Measurements from ENCODE around the gene ST6GALNAC3. TPM values are rescaled to one million over a fixed set of nuclear protein-coding genes. Genes with fewer than 3 reads are reported as not detected.
"Not testable (repeated sequence)": the region's sequence is repeated elsewhere in the genome, so short reads cannot be mapped to it uniquely, and the experiment has no call there.

Gene ST6GALNAC3
- total RNA-seq, 6 experiments from 2014 or later = 1.4 to 3.2 (median 2.6) TPM

- Histone ChIP-seq H3K4me1 (no peaks in the 10 kb centered on the region), H3K27me3 (no peaks in the 10 kb centered on the region), H3K36me3 (no peaks in the 10 kb centered on the region), H3K9me3 (no peaks in the 10 kb centered on the region), H3K4me3 (no peak overlapping the region), H3K27ac (no peak overlapping the region)
- 74% methylated on average over 2 of the region's 2 CpGs for WGBS (ENCODE audit: insufficient coverage, low coverage, low lambda C conversion rate, missing lambda C conversion rate)
- no peak for TF ChIP-seq CTCF (IDR thresholded peaks at IDR 0.05)
- TF ChIP-seq POLR2A (IDR thresholded peaks at IDR 0.05) = no peak
- intact Hi-C loops (cut with DNase I) = no loop called here
- ATAC-seq (no peak), DNase-seq (no peak)
These were observed 159.5 kb downstream of the ST6GALNAC3 start for GRCh38 chr1:76234061-76234460.

DNA sequence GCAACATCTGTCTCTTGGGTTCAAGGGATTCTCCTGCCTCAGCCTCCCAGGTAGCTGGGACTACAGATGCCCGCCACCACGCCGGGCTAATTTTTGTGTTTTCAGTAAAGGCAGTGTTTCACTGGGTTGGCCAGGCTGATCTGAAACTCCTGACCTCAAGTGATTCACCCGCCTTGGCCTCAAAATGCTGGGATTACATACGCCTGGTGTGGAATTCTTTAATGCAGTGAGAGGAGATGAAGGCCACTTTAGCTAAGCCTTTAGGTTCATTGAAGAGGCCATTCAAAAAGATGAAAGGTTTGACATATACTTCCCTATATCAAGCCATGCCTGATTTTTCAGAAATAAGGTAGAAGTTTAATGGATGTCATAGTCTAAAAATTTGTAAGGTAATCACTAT lies 162.7 kb downstream of the ST6GALNAC3 start:
- no peak overlapping the region for H3K4me3 ChIP-seq
- no peak for DNase-seq
- H3K9me3 ChIP-seq = no peaks in the 10 kb centered on the region
- no peak for TF ChIP-seq CTCF (IDR thresholded peaks at IDR 0.05)
- TF ChIP-seq POLR2A (IDR thresholded peaks at IDR 0.05) = no peak
- no peaks in the 10 kb centered on the region for H3K4me1 ChIP-seq
- H3K36me3 ChIP-seq = no peaks in the 10 kb centered on the region
- 70% methylated on average over 4 of the region's 5 CpGs for WGBS (ENCODE audit: insufficient coverage, low coverage, low lambda C conversion rate, missing lambda C conversion rate)
- intact Hi-C loops (cut with DNase I) = no loop called here
- H3K27ac ChIP-seq = no peak overlapping the region
- H3K27me3 ChIP-seq = no peaks in the 10 kb centered on the region
- no peak for ATAC-seq

DNA sequence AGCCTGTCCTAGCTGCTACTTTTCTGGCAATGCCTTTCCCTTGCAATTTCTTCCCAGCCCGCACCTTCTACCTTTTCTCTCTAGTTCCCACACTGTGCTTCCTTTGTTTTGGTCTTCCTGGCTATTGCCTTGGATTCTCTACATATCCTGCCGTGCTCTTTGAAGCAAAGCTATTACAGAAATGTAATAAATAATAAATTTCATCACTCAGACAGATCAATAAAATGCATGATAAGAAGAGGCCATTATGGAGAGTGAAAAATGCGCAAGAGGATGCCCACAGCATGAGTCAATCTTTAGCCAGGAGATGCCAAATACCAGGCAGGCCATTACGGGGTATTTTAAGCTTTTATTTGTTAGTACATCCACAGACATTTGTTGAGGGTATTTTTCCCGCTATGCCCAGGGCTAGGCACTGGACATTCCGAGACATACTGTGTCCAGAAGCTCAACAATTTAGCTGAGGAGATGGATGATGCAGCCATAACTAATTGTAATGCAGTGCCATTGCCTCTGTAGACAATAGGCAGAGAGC lies 163.6 kb downstream of the ST6GALNAC3 start:
- DNase-seq (no peak), ATAC-seq (no peak)
- Histone ChIP-seq H3K27ac (no peak overlapping the region), H3K9me3 (no peaks in the 10 kb centered on the region), H3K4me1 (no peaks in the 10 kb centered on the region), H3K36me3 (no peaks in the 10 kb centered on the region), H3K4me3 (no peak overlapping the region), H3K27me3 (no peaks in the 10 kb centered on the region)
- intact Hi-C loops (cut with DNase I) = no loop called here
- TF ChIP-seq POLR2A (IDR thresholded peaks at IDR 0.05) = no peak
- TF ChIP-seq CTCF (IDR thresholded peaks at IDR 0.05) = no peak
- WGBS (ENCODE audit: insufficient coverage, low coverage, low lambda C conversion rate, missing lambda C conversion rate) = 44% methylated on average over 6 of the region's 6 CpGs

GRCh38 chr1:76239470-76239918 lies 164.9 kb downstream of the ST6GALNAC3 start:
- Histone ChIP-seq H3K27ac (no peak overlapping the region), H3K4me3 (no peak overlapping the region), H3K36me3 (no peaks in the 10 kb centered on the region), H3K4me1 (no peaks in the 10 kb centered on the region), H3K9me3 (no peaks in the 10 kb centered on the region), H3K27me3 (no peaks in the 10 kb centered on the region)
- DNase-seq (no peak), ATAC-seq (no peak)
- intact Hi-C loops (cut with DNase I) = no loop called here
- TF ChIP-seq CTCF (IDR thresholded peaks at IDR 0.05) (no peak), POLR2A (IDR thresholded peaks at IDR 0.05) (no peak)
- 15% methylated on average over 1 of the region's 3 CpGs for WGBS (ENCODE audit: insufficient coverage, low coverage, low lambda C conversion rate, missing lambda C conversion rate)

- H3K4me3 ChIP-seq = no peak overlapping the region
- peak in 2 of 4 donors; percentile 23 to 36 for ATAC-seq
- intact Hi-C loops (cut with DNase I) = no loop called here
- DNase-seq = no peak
- no peaks in the 10 kb centered on the region for H3K4me1 ChIP-seq
- no peaks in the 10 kb centered on the region for H3K36me3 ChIP-seq
- H3K9me3 ChIP-seq = no peaks in the 10 kb centered on the region
- TF ChIP-seq CTCF (IDR thresholded peaks at IDR 0.05) (no peak), POLR2A (IDR thresholded peaks at IDR 0.05) (no peak)
- 11% methylated on average over 1 of the region's 1 CpG for WGBS (ENCODE audit: insufficient coverage, low coverage, low lambda C conversion rate, missing lambda C conversion rate)
- H3K27ac ChIP-seq = no peak overlapping the region
- no peaks in the 10 kb centered on the region for H3K27me3 ChIP-seq
These were observed 165.8 kb downstream of the ST6GALNAC3 start for GRCh38 chr1:76240316-76240715.

- DNase-seq; intact Hi-C loops (cut with DNase I); ATAC-seq; H3K4me1 ChIP-seq; H3K27me3 ChIP-seq; H3K9me3 ChIP-seq; H3K36me3 ChIP-seq; H3K27ac ChIP-seq; H3K4me3 ChIP-seq: not testable (repeated sequence)
- 79% methylated on average over 1 of the region's 1 CpG for WGBS (ENCODE audit: insufficient coverage, low coverage, low lambda C conversion rate, missing lambda C conversion rate)
These were observed 168.0 kb downstream of the ST6GALNAC3 start for GRCh38 chr1:76242587-76242986.
